ENCODE measurements around the gene LYZL2.
"Not testable (repeated sequence)": the region's sequence is repeated elsewhere in the genome, so short reads cannot be mapped to it uniquely, and the experiment has no call there.

The LYZL2 gene

DNA sequence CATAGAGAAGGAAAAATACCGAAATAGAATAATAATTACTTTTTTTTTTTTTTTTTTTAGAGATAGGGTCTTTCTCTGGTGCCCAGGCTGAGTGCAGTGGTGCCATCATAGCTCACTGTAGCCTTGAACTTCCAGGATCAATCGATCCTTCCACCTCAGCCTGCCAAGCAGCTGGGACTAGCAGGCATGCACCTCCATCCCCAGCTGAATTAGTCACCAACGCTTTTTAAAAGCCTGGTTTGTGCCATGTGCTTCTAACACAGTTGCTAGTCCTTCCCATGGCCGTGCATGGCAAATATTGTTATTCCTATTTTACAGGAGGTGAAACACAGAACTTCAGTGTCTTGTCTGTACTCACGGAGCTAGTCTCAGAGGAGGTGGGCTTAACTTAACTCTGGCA lies 23.2 kb downstream of the LYZL2 start:
- H3K4me3 ChIP-seq (replicated peaks; ENCODE audit: insufficient read depth, low read length): no peak overlapping the region
- no peak overlapping the region for H3K27ac ChIP-seq (replicated peaks)
- DNase-seq (ENCODE audit: low read depth in 1 of 2, low spot score in 1 of 2): no peak
- TF ChIP-seq, protein P1, sequence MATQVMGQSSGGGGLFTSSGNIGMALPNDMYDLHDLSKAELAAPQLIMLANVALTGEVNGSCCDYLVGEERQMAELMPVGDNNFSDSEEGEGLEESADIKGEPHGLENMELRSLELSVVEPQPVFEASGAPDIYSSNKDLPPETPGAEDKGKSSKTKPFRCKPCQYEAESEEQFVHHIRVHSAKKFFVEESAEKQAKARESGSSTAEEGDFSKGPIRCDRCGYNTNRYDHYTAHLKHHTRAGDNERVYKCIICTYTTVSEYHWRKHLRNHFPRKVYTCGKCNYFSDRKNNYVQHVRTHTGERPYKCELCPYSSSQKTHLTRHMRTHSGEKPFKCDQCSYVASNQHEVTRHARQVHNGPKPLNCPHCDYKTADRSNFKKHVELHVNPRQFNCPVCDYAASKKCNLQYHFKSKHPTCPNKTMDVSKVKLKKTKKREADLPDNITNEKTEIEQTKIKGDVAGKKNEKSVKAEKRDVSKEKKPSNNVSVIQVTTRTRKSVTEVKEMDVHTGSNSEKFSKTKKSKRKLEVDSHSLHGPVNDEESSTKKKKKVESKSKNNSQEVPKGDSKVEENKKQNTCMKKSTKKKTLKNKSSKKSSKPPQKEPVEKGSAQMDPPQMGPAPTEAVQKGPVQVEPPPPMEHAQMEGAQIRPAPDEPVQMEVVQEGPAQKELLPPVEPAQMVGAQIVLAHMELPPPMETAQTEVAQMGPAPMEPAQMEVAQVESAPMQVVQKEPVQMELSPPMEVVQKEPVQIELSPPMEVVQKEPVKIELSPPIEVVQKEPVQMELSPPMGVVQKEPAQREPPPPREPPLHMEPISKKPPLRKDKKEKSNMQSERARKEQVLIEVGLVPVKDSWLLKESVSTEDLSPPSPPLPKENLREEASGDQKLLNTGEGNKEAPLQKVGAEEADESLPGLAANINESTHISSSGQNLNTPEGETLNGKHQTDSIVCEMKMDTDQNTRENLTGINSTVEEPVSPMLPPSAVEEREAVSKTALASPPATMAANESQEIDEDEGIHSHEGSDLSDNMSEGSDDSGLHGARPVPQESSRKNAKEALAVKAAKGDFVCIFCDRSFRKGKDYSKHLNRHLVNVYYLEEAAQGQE (IDR thresholded peaks at IDR 0.05; ENCODE audit: insufficient replicate concordance, low read depth): no peak
- H3K27me3 ChIP-seq (ENCODE audit: insufficient read depth, poor library complexity, severe bottlenecking): no peaks in the 10 kb centered on the region

DNA sequence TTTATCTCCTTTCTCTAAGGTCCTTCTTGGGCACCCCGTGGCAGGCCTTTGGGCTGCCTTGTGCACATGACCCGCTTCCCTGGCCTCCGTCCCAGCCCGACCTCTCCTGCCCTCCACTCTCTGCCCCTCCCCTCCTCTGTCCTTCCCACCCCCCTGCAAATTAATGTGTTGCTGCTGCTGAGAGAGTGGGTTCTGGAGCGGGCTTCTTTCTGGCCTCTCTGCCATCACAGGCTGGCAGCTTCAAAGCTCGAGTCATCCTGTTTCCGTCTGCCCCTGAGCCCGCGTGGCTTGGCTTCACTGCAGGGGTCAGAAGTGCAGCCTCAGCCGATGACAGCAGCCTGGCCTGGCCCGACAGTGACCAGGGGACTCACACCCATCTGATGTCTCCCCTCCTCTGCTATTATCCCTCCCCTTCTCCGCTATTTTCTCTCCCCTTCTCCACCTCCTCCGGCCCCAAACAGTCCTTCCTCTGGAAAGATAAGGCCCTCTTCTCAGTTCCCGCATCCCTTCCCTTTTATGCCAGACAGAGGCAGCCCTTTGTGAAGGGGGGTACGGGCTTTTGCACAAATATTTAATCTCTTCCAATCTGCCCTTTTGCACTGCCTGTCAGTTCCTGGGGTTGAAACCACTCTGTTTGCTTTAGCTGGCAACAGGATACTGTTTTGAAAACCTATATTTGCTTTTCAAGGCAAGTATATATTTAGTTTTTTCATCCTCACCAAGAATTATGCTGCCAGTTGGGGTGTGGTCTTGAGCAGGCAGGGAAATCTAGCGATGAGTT lies 24.0 kb downstream of the LYZL2 start:
- not testable (repeated sequence) for DNase-seq (ENCODE audit: low read depth in 1 of 2, low spot score in 1 of 2)

DNA sequence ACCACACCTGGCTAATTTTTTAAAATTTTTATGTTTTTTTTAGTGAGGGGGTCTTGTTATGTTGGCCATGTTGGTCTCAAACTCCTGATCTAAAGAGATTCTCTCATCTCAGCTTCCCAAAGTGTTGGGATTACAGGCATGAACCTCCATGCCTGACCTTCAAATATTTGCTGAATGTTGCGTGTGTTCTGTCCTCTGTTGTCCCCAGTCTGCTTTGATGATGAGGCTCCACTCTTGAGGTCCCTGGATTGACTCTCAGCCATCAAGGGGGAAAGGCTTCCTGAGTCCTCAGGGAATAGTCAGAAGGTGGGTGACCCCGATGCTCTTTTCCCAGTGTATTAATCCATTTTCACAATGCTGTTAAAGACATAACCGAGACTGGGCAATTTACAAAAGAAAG lies 26.0 kb downstream of the LYZL2 start:
- no peak overlapping the region for H3K27ac ChIP-seq (replicated peaks)
- DNase-seq (ENCODE audit: low read depth in 1 of 2, low spot score in 1 of 2): no peak
- TF ChIP-seq SPI1 (IDR thresholded peaks at IDR 0.05; ENCODE audit: borderline replicate concordance, low read depth): no peak
- TF ChIP-seq POLR2AphosphoS5 (IDR thresholded peaks at IDR 0.05; ENCODE audit: low read depth): no peak
- TF ChIP-seq GABPA (IDR thresholded peaks at IDR 0.05; ENCODE audit: low read depth): no peak
- TF ChIP-seq, protein P1 (IDR thresholded peaks at IDR 0.05; ENCODE audit: insufficient replicate concordance, low read depth): no peak
- TF ChIP-seq, protein P2, sequence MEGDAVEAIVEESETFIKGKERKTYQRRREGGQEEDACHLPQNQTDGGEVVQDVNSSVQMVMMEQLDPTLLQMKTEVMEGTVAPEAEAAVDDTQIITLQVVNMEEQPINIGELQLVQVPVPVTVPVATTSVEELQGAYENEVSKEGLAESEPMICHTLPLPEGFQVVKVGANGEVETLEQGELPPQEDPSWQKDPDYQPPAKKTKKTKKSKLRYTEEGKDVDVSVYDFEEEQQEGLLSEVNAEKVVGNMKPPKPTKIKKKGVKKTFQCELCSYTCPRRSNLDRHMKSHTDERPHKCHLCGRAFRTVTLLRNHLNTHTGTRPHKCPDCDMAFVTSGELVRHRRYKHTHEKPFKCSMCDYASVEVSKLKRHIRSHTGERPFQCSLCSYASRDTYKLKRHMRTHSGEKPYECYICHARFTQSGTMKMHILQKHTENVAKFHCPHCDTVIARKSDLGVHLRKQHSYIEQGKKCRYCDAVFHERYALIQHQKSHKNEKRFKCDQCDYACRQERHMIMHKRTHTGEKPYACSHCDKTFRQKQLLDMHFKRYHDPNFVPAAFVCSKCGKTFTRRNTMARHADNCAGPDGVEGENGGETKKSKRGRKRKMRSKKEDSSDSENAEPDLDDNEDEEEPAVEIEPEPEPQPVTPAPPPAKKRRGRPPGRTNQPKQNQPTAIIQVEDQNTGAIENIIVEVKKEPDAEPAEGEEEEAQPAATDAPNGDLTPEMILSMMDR (IDR thresholded peaks at IDR 0.05; ENCODE audit: insufficient read depth, low read length): no peak

More for the DNA sequence above, 24.0 kb downstream of the LYZL2 start:
- not testable (repeated sequence) for H3K27me3 ChIP-seq (ENCODE audit: insufficient read depth, poor library complexity, severe bottlenecking); H3K4me3 ChIP-seq (replicated peaks; ENCODE audit: insufficient read depth, low read length); H3K27ac ChIP-seq (replicated peaks)

DNA sequence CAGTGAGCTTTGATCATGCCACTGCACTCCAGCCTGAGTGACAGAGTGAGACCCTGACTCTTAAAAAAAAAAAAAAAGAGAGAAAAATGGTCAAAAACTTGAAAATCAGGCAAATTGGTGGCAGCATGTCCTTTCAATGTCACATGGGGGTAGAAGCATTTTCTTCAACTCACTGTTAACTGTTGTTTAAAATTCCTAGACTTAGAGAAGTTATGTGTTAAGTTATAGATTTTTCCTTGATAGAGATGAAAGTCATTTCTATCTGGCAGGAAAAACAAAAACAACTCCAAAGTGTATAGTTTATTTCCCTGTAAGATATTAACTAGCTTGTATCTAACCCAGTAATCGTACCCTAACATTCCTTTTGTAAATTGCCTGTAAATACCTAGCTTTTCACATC lies 26.8 kb downstream of the LYZL2 start:
- TF ChIP-seq, protein P2 (IDR thresholded peaks at IDR 0.05; ENCODE audit: insufficient read depth, low read length): no peak
- no peak for TF ChIP-seq SPI1 (IDR thresholded peaks at IDR 0.05; ENCODE audit: borderline replicate concordance, low read depth)
- TF ChIP-seq GABPA (IDR thresholded peaks at IDR 0.05; ENCODE audit: low read depth): no peak
- TF ChIP-seq POLR2AphosphoS5 (IDR thresholded peaks at IDR 0.05; ENCODE audit: low read depth): no peak
- TF ChIP-seq, protein P1 (IDR thresholded peaks at IDR 0.05; ENCODE audit: insufficient replicate concordance, low read depth): no peak
- no peaks in the 10 kb centered on the region for H3K27me3 ChIP-seq (ENCODE audit: insufficient read depth, poor library complexity, severe bottlenecking)
- H3K27ac ChIP-seq (replicated peaks): no peak overlapping the region
- DNase-seq (ENCODE audit: low read depth in 1 of 2, low spot score in 1 of 2): no peak
- H3K4me3 ChIP-seq (replicated peaks; ENCODE audit: insufficient read depth, low read length): no peak overlapping the region

More for the DNA sequence above, 26.0 kb downstream of the LYZL2 start:
- Histone ChIP-seq H3K4me3 (replicated peaks; ENCODE audit: insufficient read depth, low read length) (no peak overlapping the region), H3K27me3 (ENCODE audit: insufficient read depth, poor library complexity, severe bottlenecking) (no peaks in the 10 kb centered on the region)

Measured in HL-60 (cell line).